Neural cell (in vitro differentiated cells): ENCODE results near the gene PCDHGA12.

ENCODE experiments used
- CTCF ChIP-seq: fragments of 450-650 bp; IDR thresholded peaks from 2 replicates; pipeline ENCODE4 v1.5.1; 2014; ENCODE audit warnings: antibody characterized with exemption, mild to moderate bottlenecking, moderate library complexity; ENCODE audit not compliant: poor library complexity, severe bottlenecking
- EP300 ChIP-seq: fragments of 450-650 bp; conservative IDR thresholded peaks from 2 replicates; pipeline ENCODE4 v1.6.1; 2014; ENCODE audit warnings: antibody characterized with exemption, mild to moderate bottlenecking, moderate library complexity; ENCODE audit not compliant: poor library complexity, severe bottlenecking
- EZH2 ChIP-seq: fragments of 200-600, 300-800 bp; shearing (Covaris generic), sonication (generic); IDR thresholded peaks from 2 replicates; pipeline ENCODE4 v1.6.1; 2014; ENCODE audit warnings: antibody characterized with exemption, low read length, borderline replicate concordance, mild to moderate bottlenecking; ENCODE audit not compliant: insufficient read depth, poor library complexity, severe bottlenecking
- POLR2AphosphoS5 ChIP-seq: IDR thresholded peaks from 2 replicates; pipeline ENCODE4 v1.6.1; 2012
- RAD21 ChIP-seq: fragments of 450-650 bp; conservative IDR thresholded peaks from 2 replicates; pipeline ENCODE4 v1.6.1; 2014; ENCODE audit warnings: antibody characterized with exemption, mild to moderate bottlenecking, moderate library complexity
- REST ChIP-seq: IDR thresholded peaks from 2 replicates; pipeline ENCODE4 v1.6.1; 2012; ENCODE audit warnings: borderline replicate concordance
- TAF1 ChIP-seq: IDR thresholded peaks from 2 replicates; pipeline ENCODE4 v1.6.1; 2012; ENCODE audit warnings: low read depth

- no peak for TF ChIP-seq EP300
- TF ChIP-seq TAF1, result no peak
- TF ChIP-seq CTCF, result no peak
- TF ChIP-seq POLR2AphosphoS5, result no peak
- no peak for TF ChIP-seq EZH2
- TF ChIP-seq RAD21, result no peak
- no peak for TF ChIP-seq REST
Measured at GRCh38 chr5:141411575-141411974, 18.7 kb upstream of the PCDHGA12 start.
